IgD-negative memory B cell (primary cell): ENCODE results near the gene DENND2C. TPM values are rescaled to one million over a fixed set of nuclear protein-coding genes. Genes with fewer than 3 reads are reported as not detected.

Experiments used
- H3K27ac Mint-ChIP-seq, 3 donors: one replicate each; pipeline ENCODE4 v1.8.0; 2020 to 2022; ENCODE audit warnings: mild to moderate bottlenecking in 3 of 3, mixed read lengths in 3 of 3, moderate library complexity in 1 of 3
- H3K27me3 Mint-ChIP-seq: one replicate; pipeline ENCODE4 v1.8.0; 2021; ENCODE audit warnings: mixed read lengths
- H3K36me3 Mint-ChIP-seq: one replicate; pipeline ENCODE4 v1.8.0; 2020; ENCODE audit warnings: mild to moderate bottlenecking, mixed read lengths
- H3K4me1 Mint-ChIP-seq, 3 donors: one replicate each; pipeline ENCODE4 v1.8.0; 2020 to 2022; ENCODE audit warnings: mixed read lengths in 3 of 3, mild to moderate bottlenecking in 1 of 3
- H3K4me3 Mint-ChIP-seq, 4 donors: one replicate each; pipeline ENCODE4 v1.8.0; 2020 to 2022; ENCODE audit warnings: mild to moderate bottlenecking in 4 of 4, mixed read lengths in 4 of 4, moderate library complexity in 3 of 4
- H3K9me3 Mint-ChIP-seq, 3 donors: one replicate each; pipeline ENCODE4 v1.8.0; 2020 to 2021; ENCODE audit warnings: mixed read lengths in 3 of 3, mild to moderate bottlenecking in 1 of 3
- polyA plus RNA-seq: library from polyadenylated mRNA; unstranded; fragments of 300-500 nt; fragmentation: Illumina TruSeq; gene quantifications from one replicate; pipeline ENCODE4 v1.2.3, GENCODE V29; 2021

Gene DENND2C
- polyA plus RNA-seq, 1 donor from 2014 or later: 0.25 TPM

DNA sequence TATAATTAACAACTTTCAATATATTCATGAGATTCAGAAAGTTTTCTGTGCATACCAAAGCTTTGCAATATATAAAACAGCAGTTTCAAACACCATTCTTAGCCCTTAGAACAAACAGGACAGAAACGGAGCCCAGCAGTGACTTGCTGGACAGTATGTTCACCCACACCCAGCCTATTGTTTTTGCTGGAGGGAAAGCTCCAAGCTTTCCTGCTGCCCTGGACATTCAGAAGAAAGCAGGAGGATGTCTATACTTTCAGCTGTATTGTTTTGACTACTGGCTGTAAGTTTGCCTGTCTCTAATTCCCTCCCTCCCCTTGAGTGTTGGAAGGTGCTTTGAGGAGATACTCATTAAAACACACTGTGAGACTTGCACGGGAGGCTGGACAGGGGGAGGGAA lies 9.6 kb downstream of the DENND2C start:
- peaks cover 0 to 2% (median 0%) of the 10 kb centered on the region in 3 donors for H3K4me1 Mint-ChIP-seq
- peaks cover 8% of the 10 kb centered on the region for H3K27me3 Mint-ChIP-seq
- H3K36me3 Mint-ChIP-seq: no peaks in the 10 kb centered on the region
- no peak overlapping the region for H3K4me3 Mint-ChIP-seq
- H3K27ac Mint-ChIP-seq: no peak overlapping the region
- H3K9me3 Mint-ChIP-seq: no peaks in the 10 kb centered on the region

DNA sequence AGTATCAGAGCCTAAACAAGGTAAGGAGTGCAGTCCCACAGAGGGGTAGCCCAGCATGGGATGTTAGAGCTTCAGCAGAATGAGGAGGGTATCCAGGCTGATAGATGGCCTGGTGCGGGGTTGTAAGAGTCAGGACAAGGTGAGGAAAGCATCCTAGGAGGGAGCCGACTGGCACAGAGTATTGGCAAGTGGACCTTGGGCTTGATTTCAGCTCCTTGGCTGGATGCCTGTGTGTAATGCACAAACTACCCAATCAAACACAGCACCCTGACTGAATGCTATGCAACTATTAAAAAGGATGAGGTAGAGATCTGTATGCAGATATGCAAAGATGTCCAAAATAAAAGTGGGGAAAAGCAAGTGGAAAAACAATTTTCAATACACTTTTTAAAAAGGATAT lies 18.0 kb downstream of the DENND2C start:
- no peak overlapping the region for H3K27ac Mint-ChIP-seq
- H3K4me3 Mint-ChIP-seq: no peak overlapping the region
- H3K4me1 Mint-ChIP-seq: no peaks in the 10 kb centered on the region
- no peaks in the 10 kb centered on the region for H3K9me3 Mint-ChIP-seq
- H3K36me3 Mint-ChIP-seq: no peaks in the 10 kb centered on the region
- no peaks in the 10 kb centered on the region for H3K27me3 Mint-ChIP-seq

DNA sequence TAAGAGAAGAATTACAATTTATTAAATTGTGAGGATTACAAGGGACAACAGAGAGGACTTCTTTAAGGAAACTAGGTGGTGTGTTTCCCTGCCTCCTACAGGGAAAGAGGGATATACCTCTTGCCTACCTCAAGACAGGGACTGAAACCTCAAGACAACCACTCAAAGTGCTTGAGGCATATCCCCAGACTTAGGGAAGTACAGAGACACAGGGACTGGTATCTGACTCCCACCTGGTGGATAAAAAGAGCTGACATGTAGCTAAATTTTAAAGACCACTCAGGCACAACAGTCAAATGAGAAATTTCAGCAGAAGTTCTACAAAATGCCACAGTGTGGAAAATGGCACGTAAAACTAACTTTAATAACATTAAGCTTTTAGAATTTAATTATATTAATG lies 21.3 kb downstream of the DENND2C start:
- Mint-ChIP-seq H3K27ac (no peak overlapping the region), H3K27me3 (no peaks in the 10 kb centered on the region), H3K4me1 (no peaks in the 10 kb centered on the region)

DNA sequence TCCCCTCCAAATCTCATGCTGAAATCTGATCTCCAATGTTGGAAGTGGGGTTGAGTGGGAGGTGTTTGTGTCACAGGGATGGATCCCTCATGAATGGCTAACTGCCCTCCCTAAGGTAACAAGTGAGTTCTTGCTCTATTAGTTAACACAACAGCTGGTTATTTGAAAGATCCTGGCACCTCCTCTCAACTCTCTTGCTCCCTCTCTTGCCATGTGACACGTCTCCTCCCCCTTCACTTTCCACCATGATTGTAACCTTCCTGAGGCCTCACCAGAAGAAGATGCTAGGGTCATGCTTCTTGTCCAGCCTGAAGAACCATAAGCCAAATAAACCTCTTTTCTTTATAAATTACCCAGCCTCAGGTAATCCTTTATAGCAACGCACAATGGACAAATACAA lies 28.5 kb downstream of the DENND2C start:
- no peak overlapping the region for H3K27ac Mint-ChIP-seq
- no peaks in the 10 kb centered on the region for H3K27me3 Mint-ChIP-seq
- peaks cover 0 to 4% (median 0%) of the 10 kb centered on the region in 3 donors for H3K9me3 Mint-ChIP-seq
- no peak overlapping the region for H3K4me3 Mint-ChIP-seq
- no peaks in the 10 kb centered on the region for H3K36me3 Mint-ChIP-seq
- H3K4me1 Mint-ChIP-seq: no peaks in the 10 kb centered on the region

More for the DNA sequence above, 21.3 kb downstream of the DENND2C start:
- H3K4me3 Mint-ChIP-seq: no peak overlapping the region
- no peaks in the 10 kb centered on the region for H3K36me3 Mint-ChIP-seq
- H3K9me3 Mint-ChIP-seq: no peaks in the 10 kb centered on the region

DNA sequence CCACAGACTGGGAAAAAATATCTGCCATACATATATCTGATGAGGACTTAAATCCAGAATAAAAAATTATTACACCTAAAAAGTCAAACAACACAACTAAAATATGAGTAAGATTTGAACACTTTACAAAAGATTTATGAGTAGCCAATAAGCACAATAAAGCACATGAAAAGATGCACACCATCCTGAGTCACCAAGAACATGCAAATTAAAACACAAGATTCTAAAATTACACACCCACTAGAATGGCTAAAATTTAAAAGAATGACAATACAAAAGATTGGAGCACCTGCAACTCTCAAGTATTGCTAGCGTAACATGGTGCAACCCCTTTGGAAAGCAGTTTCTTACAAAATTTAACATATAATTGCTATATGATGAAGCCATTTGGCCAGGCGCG lies 30.9 kb downstream of the DENND2C start:
- Mint-ChIP-seq H3K36me3 (no peaks in the 10 kb centered on the region), H3K4me3 (no peak overlapping the region), H3K4me1 (no peaks in the 10 kb centered on the region), H3K27me3 (no peaks in the 10 kb centered on the region), H3K27ac (no peak overlapping the region), H3K9me3 (peaks cover 0 to 4% (median 0%) of the 10 kb centered on the region in 3 donors)

DNA sequence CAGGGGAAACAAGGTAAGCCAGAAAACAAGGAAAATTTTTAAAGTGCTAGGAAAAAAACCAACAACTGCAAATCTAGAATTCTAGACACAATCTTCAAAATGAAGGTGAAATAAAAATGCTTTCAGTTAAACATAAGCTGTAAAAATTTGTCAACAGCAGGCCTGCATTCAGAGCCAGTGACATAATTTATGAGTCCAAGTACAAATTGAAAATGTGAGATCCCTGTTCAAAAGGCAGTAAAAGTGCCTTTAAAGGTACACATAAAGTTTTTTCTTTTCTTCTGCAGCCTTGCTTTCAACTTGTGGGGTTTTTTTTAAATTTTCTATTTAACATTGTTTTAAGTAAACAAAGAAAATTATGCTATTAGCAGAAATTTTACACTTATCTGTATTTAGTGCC lies 37.4 kb downstream of the DENND2C start:
- Mint-ChIP-seq H3K36me3 (peaks cover 2% of the 10 kb centered on the region), H3K27me3 (peaks cover 2% of the 10 kb centered on the region), H3K4me3 (no peak overlapping the region), H3K9me3 (peaks cover 0 to 9% (median 3%) of the 10 kb centered on the region in 3 donors), H3K27ac (no peak overlapping the region), H3K4me1 (no peaks in the 10 kb centered on the region)

DNA sequence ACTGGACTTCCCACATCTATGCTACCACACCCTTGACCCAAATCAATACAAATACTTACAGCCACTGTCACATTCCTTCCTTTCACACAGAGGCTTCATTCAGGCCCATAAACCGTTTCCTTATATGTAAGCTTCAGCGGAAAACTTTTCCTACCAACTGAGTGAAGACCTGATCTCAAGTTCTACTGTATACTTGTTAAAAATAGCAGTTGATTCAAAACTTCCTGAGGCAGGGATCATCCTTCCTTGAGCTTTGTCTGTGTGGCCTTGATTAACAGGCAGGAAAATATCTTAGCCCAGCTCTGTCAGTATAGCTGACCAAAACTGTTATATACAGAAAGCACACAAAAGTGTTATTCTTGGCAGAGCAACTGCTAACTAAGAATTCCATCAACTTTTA lies 42.7 kb downstream of the DENND2C start:
- H3K4me1 Mint-ChIP-seq: no peaks in the 10 kb centered on the region
- H3K27me3 Mint-ChIP-seq: peaks cover 2% of the 10 kb centered on the region
- peaks cover 0 to 7% (median 3%) of the 10 kb centered on the region in 3 donors for H3K9me3 Mint-ChIP-seq
- peaks cover 2% of the 10 kb centered on the region for H3K36me3 Mint-ChIP-seq
- no peak overlapping the region for H3K4me3 Mint-ChIP-seq
- H3K27ac Mint-ChIP-seq: no peak overlapping the region

DNA sequence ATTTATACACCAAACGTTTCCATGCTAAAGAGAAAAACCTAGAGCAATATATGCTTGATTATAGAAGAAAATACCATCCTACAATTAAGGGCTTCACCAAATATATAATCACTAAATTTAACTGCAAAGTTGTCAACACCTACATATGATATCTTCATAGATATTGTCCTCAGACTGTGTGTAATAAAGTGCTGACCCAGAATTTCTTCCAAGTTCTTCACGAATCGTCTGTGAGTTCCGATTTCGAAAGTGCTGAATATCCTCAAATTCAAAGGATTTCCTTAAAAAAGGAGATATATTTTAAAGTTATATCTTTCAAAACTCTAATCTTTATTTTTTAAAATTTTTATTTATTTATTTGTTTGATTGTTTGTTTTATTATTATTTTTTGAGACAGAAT lies 46.5 kb downstream of the DENND2C start:
- H3K4me1 Mint-ChIP-seq: no peaks in the 10 kb centered on the region
- H3K9me3 Mint-ChIP-seq: no peaks in the 10 kb centered on the region
- no peak overlapping the region for H3K4me3 Mint-ChIP-seq
- no peaks in the 10 kb centered on the region for H3K36me3 Mint-ChIP-seq
- H3K27me3 Mint-ChIP-seq: no peaks in the 10 kb centered on the region
- no peak overlapping the region for H3K27ac Mint-ChIP-seq

DNA sequence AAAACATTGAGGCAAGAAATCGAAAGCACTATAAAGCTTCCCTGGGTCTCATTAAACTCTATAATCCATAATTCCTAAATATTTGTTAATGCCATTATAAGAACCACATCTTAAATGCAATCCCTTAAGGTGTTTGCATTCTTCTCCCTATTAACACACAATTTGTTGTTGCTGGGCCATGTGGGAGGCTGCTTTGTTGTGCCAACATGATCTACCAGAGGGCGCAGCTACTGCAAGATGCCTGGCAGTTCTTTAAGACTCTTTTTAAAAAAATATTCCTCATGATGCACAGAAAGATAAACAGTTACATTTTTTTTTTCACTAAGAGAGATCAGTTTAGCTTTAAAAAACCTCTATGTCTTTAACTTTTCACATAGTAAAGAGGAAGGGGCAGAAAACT lies 49.4 kb downstream of the DENND2C start:
- no peak overlapping the region for H3K4me3 Mint-ChIP-seq
- no peaks in the 10 kb centered on the region for H3K9me3 Mint-ChIP-seq
- no peaks in the 10 kb centered on the region for H3K4me1 Mint-ChIP-seq
- peaks cover 2% of the 10 kb centered on the region for H3K36me3 Mint-ChIP-seq
- no peaks in the 10 kb centered on the region for H3K27me3 Mint-ChIP-seq
- H3K27ac Mint-ChIP-seq: no peak overlapping the region

DNA sequence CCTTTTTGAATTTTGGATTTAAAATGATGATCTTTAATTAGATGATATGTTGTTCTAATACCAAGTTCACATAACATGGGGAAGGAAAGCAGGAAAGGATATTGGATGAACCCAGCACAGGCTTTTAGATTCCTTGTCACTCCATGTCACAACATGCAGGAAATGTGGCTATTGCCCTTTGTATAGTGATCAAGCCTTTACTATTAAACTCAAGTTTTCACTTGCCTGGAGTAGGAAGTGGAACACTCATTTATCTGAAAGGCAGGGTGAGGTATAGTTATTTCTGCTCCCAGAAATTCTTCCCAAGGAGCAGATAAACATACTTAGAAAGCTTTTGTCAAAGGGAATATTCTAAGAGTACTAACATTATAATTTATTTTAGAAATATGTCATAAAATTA lies 51.2 kb downstream of the DENND2C start:
- Mint-ChIP-seq H3K9me3 (no peaks in the 10 kb centered on the region), H3K27ac (no peak overlapping the region), H3K4me3 (no peak overlapping the region), H3K27me3 (peaks cover 2% of the 10 kb centered on the region), H3K36me3 (peaks cover 2% of the 10 kb centered on the region), H3K4me1 (no peaks in the 10 kb centered on the region)

DNA sequence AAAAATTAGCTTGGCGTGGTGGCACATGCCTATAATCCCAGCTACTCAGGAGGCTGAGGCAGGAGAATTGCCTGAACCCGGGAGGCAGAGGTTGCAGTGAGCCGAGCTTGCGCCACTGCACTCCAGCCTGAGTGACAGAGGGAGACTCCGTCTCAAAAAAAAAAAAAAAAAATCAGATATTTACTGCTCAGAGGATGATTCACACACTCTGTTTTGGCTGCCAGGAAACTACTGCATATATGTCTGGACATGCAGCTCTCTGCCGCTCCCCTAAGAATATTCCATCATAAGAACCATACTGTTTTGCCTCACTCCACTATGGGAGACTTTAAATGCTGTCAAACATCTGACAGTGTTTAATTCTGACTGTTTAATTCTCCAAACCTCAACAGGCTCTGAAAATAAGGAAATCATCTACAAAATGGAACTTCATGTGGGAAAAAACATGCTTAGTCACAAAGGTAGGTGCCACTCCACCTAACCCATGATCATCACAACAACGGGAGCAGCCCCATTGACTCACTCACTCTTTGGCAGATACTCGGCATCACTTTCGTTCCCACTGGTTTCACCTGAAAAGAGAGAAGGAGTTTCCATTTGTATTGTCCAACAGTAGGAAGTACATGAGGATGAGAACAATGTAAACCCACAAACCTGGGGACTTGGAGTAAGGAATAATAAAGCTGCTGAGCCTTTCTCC lies 59.2 kb downstream of the DENND2C start:
- Mint-ChIP-seq H3K27me3 (peaks cover 5% of the 10 kb centered on the region), H3K9me3 (no peaks in the 10 kb centered on the region), H3K4me1 (no peaks in the 10 kb centered on the region), H3K36me3 (no peaks in the 10 kb centered on the region), H3K4me3 (no peak overlapping the region), H3K27ac (no peak overlapping the region)

DNA sequence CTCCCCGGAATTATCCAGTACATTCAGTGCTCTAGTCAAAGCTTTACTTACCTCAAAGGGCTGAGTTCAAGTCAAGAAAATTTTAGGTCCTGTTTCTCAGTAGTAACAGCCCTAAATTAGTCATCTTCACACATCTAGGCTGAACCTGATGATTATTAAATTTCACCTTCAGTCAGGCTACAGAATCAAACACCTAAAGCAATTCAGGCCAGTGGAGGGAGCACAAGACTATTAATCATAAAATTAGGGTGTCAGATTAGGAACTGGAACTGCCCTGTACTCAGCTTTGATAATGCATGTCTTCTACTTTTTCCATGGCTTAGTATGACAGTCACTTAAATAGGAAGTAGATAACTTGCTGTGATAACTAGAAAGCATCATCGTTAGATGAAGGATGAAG lies 60.0 kb downstream of the DENND2C start:
- Mint-ChIP-seq H3K27ac (no peak overlapping the region), H3K27me3 (peaks cover 5% of the 10 kb centered on the region), H3K4me3 (no peak overlapping the region), H3K4me1 (no peaks in the 10 kb centered on the region), H3K9me3 (no peaks in the 10 kb centered on the region), H3K36me3 (no peaks in the 10 kb centered on the region)

DNA sequence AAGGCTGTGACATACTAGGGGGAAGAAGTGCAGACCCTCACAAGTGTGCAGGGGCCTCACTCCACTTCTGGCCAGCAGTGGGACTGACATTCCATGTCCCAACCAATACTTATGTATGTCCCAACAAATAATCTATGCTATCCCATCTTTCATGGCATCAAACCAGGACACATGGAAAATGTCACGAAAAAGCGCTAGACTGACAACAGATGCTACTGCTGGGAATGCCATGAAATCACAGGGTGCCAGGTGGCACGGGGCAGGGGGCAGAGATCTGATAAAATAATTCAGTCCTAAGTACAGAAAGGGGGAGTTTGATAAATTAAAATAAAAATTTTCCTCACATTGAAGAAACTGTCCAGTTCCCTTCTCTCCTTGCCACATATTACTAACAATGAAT lies 60.8 kb downstream of the DENND2C start:
- Mint-ChIP-seq H3K9me3 (no peaks in the 10 kb centered on the region), H3K36me3 (no peaks in the 10 kb centered on the region), H3K4me1 (no peaks in the 10 kb centered on the region), H3K4me3 (no peak overlapping the region), H3K27ac (no peak overlapping the region), H3K27me3 (peaks cover 5% of the 10 kb centered on the region)

DNA sequence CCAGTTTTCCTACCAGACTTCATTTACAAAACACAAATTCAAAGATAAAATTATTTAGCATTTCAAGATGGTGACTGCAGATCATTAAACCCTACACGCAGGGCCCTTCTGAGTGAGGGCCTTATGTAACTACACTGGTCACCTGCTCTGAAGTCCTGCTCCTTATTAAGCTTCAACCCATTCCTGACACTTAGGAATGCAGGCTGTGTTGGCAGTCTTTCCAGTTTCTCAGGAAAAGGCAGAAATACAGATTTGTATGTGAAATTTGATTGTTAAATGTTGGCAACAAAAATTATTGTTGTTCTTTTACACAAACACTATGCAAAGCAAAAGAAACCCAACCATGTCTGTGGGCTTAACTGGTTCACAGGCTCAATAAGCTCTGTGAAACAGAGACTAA lies 62.6 kb downstream of the DENND2C start:
- Mint-ChIP-seq H3K4me1 (no peaks in the 10 kb centered on the region), H3K27ac (no peak overlapping the region), H3K9me3 (peaks cover 0 to 2% (median 0%) of the 10 kb centered on the region in 3 donors), H3K27me3 (peaks cover 2% of the 10 kb centered on the region), H3K36me3 (no peaks in the 10 kb centered on the region), H3K4me3 (no peak overlapping the region)

DNA sequence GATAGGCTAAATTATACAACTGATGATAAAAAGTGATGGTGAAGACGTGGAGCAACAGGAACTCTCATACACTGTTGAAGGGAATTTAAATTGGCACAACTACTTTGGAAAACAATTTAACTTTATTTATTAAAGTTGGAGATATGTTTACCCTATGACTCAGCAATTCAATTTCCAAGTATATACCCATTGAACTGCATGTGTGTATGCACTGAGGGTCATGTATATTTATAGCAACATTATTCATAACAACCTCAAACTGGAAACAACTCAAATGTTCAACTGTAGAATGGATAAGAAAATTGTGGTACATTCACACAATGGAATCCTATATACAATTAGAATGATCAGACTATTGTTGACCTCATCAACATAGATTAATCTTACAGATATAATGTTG lies 71.9 kb downstream of the DENND2C start:
- Mint-ChIP-seq H3K27me3 (peaks cover 4% of the 10 kb centered on the region), H3K9me3 (peaks cover 0 to 4% (median 0%) of the 10 kb centered on the region in 3 donors), H3K4me3 (no peak overlapping the region), H3K4me1 (no peaks in the 10 kb centered on the region), H3K27ac (no peak overlapping the region), H3K36me3 (peaks cover 2% of the 10 kb centered on the region)

DNA sequence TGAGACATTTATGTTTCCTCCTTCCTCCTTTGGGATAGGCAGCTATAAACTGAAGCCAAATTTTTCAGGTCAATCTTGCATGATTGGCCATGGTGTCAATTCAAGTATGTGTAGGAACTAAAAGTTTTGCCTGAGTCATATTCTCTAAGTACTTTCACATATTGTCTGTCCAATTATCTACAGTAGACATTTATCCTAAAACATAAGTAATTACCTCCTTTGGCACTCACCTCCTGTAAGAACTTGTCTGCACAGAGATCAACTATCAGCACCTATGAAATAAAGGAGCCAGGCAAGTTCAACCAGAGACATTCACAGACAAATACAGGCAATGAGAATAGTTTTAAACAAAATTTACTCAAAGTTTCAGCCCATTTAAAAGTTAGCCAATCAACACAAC lies 74.2 kb downstream of the DENND2C start:
- Mint-ChIP-seq H3K27me3 (peaks cover 4% of the 10 kb centered on the region), H3K4me3 (no peak overlapping the region), H3K9me3 (peaks cover 0 to 4% (median 0%) of the 10 kb centered on the region in 3 donors), H3K4me1 (no peaks in the 10 kb centered on the region), H3K27ac (no peak overlapping the region), H3K36me3 (peaks cover 2% of the 10 kb centered on the region)
